Measurements from ENCODE around the gene GASK1B.

- TF ChIP-seq POLR2A (IDR thresholded peaks at IDR 0.05; ENCODE audit: low read depth, low read length): no peak
- no peak for TF ChIP-seq SMC3 (IDR thresholded peaks at IDR 0.05; ENCODE audit: low read depth, low read length)
- TF ChIP-seq RFX5 (IDR thresholded peaks at IDR 0.05; ENCODE audit: low read depth, low read length): no peak
- TF ChIP-seq MXI1 (IDR thresholded peaks at IDR 0.05; ENCODE audit: borderline replicate concordance, low read depth, low read length): no peak
- no peak for TF ChIP-seq CTCF (conservative IDR thresholded peaks at IDR 0.05; ENCODE audit: low read depth, low read length)
- TF ChIP-seq BHLHE40 (IDR thresholded peaks at IDR 0.05; ENCODE audit: low read depth, low read length): no peak
- TF ChIP-seq CHD1 (IDR thresholded peaks at IDR 0.05; ENCODE audit: low read depth, low read length): no peak
- no peak for TF ChIP-seq MAZ (IDR thresholded peaks at IDR 0.05; ENCODE audit: borderline replicate concordance, low read depth, low read length)
- no peak for TF ChIP-seq USF2 (IDR thresholded peaks at IDR 0.05; ENCODE audit: low read depth, low read length)
- TF ChIP-seq CEBPB (IDR thresholded peaks at IDR 0.05; ENCODE audit: low read depth, low read length): no peak
- no peak for TF ChIP-seq RCOR1 (IDR thresholded peaks at IDR 0.05; ENCODE audit: insufficient replicate concordance, low read length)
- TF ChIP-seq RAD21 (IDR thresholded peaks at IDR 0.05; ENCODE audit: low read length): no peak
Observed at GRCh38 chr4:158170691-158171561, 1.9 kb downstream of the GASK1B start.
